Measurements from ENCODE around the gene PPP3CA. TPM values are rescaled to one million over a fixed set of nuclear protein-coding genes. Genes with fewer than 3 reads are reported as not detected.

Gene PPP3CA
- total and polyA plus RNA-seq, 2 of the 8 experiments (the other 6 are each of a cell fraction or from before 2014, with no cell fraction given): 7.9 to 35.0 TPM

DNA sequence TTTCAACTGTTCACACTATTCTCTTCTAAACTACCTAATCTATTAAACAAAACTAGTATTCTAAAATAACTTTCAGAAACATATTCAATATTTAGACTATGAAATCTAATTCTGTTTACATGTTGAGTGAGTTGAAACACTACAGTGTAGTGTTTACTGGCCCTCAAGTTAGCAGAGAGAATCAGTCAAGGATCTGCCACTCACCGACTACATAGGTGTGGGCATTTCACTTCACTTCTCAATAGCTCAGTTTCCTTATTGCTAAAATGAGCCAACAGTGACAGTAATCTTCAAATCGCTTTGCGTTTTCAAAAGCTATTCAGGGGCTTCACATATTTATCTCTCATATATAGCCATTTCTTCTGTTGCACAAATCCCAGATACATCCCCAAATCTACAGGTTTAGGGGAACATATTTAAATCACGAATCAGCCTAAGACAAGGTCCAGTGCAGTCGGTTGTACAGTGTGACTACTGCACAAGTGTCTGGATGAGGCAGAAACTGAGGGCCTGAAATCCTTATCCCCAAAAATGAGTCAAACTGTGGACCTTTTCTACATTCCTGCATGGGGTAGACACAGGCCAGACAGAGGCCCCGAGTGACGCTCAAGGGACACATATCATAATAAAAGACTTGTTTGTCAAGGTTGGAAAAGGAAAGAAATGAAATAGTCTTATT lies 129.8 kb downstream of the PPP3CA start:
- H4K8ac ChIP-seq (ENCODE audit: extremely low read depth, insufficient read depth, low read length): no peak overlapping the region
- no peak overlapping the region for H3K27ac ChIP-seq (ENCODE audit: low read depth, low read length)
- H3K4me3 ChIP-seq (ENCODE audit: extremely low read depth in 1 of 4, insufficient read depth in 2 of 4, low read depth in 3 of 4, low read length in 4 of 4): no peak overlapping the region
- no peak for DNase-seq (ENCODE audit: low read depth in 1 of 2, low spot score in 2 of 2)
- H3K27me3 ChIP-seq (replicated peaks in 1 of 4; ENCODE audit: control insufficient read depth in 3 of 4, extremely low read depth in 1 of 4, insufficient read depth in 3 of 4, low read length in 3 of 4): no peaks in the 10 kb centered on the region
- H3K23ac ChIP-seq (ENCODE audit: insufficient read length): no peak overlapping the region
- no peak for FAIRE-seq
- H2BK20ac ChIP-seq (ENCODE audit: low read length): no peak overlapping the region
- H4K20me1 ChIP-seq (replicated peaks in 1 of 2; ENCODE audit: control insufficient read depth in 1 of 2, insufficient read depth in 2 of 2, low read length in 2 of 2): no peaks in the 10 kb centered on the region
- H3K36me3 ChIP-seq (ENCODE audit: control insufficient read depth in 2 of 4, insufficient read depth in 4 of 4, low read length in 3 of 4): no peaks in the 10 kb centered on the region
- peaks cover 0 to 3% (median 0%) of the 10 kb centered on the region in 4 experiments; a peak in 1 of 7 replicates for H3K4me1 ChIP-seq (replicated peaks in 1 of 4; ENCODE audit: control insufficient read depth in 3 of 4, insufficient read depth in 4 of 4, low read length in 3 of 4)
- H3K14ac ChIP-seq (ENCODE audit: insufficient read length): no peak overlapping the region
- peaks cover 0 to 54% of the 10 kb centered on the region in 2 experiments; a peak in 2 of 4 replicates for H3K79me2 ChIP-seq (ENCODE audit: control insufficient read depth in 1 of 2, insufficient read depth in 2 of 2, low read length in 2 of 2)
- ChIA-PET POLR2A (ENCODE audit: partially characterized antibody) (no interaction called here), CTCF (ENCODE audit: partially characterized antibody) (interaction anchor here (0.6 to 1.6 kb wide), 2 partner anchors 47 to 53 kb away, joined by 3 to 7 read pairs; no protein-coding TSS in a partner anchor)
- H3K56ac ChIP-seq (replicated peaks; ENCODE audit: insufficient read length, low read depth, low read length): no peak overlapping the region
- no peaks in the 10 kb centered on the region for H3K9me3 ChIP-seq (ENCODE audit: insufficient read depth in 2 of 2, low read depth in 1 of 2, low read length in 1 of 2)
- H2AFZ ChIP-seq (ENCODE audit: low read length): no peak overlapping the region
- no peak overlapping the region for H2BK5ac ChIP-seq (ENCODE audit: low read depth, low read length)
- no peak overlapping the region for H3K4ac ChIP-seq (replicated peaks; ENCODE audit: insufficient read length, low read depth, low read length)
- no peak overlapping the region for H2AK5ac ChIP-seq (ENCODE audit: low read depth, low read length)
- H4K91ac ChIP-seq (replicated peaks; ENCODE audit: insufficient read length, low read length): no peak overlapping the region
- H3K18ac ChIP-seq (ENCODE audit: extremely low read depth, low read length): no peak overlapping the region
- H3K23me2 ChIP-seq (ENCODE audit: low read depth, low read length): no peaks in the 10 kb centered on the region
- no peak overlapping the region; a peak in 1 of 7 replicates for H3K9ac ChIP-seq (replicated peaks in 1 of 4; ENCODE audit: extremely low read depth in 1 of 4, low read depth in 3 of 4, low read length in 3 of 4)
- 90% methylated on average over 7 of the region's 7 CpGs; no CpG with 5 or more reads in 1 of the 2 experiments for WGBS, 2 experiments (ENCODE audit: extremely low coverage in 1 of 2, insufficient coverage in 1 of 2, insufficient read length in 1 of 2, insufficient replicate concordance in 2 of 2, low coverage in 1 of 2, low lambda C conversion rate in 2 of 2, missing lambda C conversion rate in 1 of 2)
- H3K4me2 ChIP-seq (ENCODE audit: insufficient read depth in 1 of 2, low read depth in 2 of 2, low read length in 2 of 2): no peak overlapping the region
- H2BK120ac ChIP-seq (replicated peaks; ENCODE audit: low read depth, low read length): no peak overlapping the region
- no peaks in the 10 kb centered on the region for H3K79me1 ChIP-seq (ENCODE audit: low read depth, low read length)
- H2BK15ac ChIP-seq (ENCODE audit: low read length): no peak overlapping the region
- H2BK12ac ChIP-seq (ENCODE audit: low read depth, low read length): no peak overlapping the region
- H4K5ac ChIP-seq (ENCODE audit: insufficient read length, low read depth, low read length): no peak overlapping the region
- TF ChIP-seq, protein P1, sequence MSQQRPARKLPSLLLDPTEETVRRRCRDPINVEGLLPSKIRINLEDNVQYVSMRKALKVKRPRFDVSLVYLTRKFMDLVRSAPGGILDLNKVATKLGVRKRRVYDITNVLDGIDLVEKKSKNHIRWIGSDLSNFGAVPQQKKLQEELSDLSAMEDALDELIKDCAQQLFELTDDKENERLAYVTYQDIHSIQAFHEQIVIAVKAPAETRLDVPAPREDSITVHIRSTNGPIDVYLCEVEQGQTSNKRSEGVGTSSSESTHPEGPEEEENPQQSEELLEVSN (IDR thresholded peaks at IDR 0.05): no peak
- TF ChIP-seq CBX8 (IDR thresholded peaks at IDR 0.05; ENCODE audit: borderline replicate concordance, low read depth, low read length): no peak
- no peak for TF ChIP-seq POU5F1 (IDR thresholded peaks at IDR 0.05; ENCODE audit: low read depth, low read length)
- TF ChIP-seq NRF1 (IDR thresholded peaks at IDR 0.05; ENCODE audit: low read depth, low read length): no peak
- TF ChIP-seq RNF2 (IDR thresholded peaks at IDR 0.05; ENCODE audit: borderline replicate concordance, low read depth, low read length, missing control alignments, poor library complexity, severe bottlenecking): no peak
- TF ChIP-seq SIN3A (conservative IDR thresholded peaks at IDR 0.05 in 1 of 2, IDR thresholded peaks at IDR 0.05 in 1 of 2; ENCODE audit: low read depth in 1 of 2, low read length in 2 of 2): no peak
- no peak for TF ChIP-seq KDM4A (IDR thresholded peaks at IDR 0.05; ENCODE audit: low read depth, low read length, severe bottlenecking)
- no peak for TF ChIP-seq BACH1 (IDR thresholded peaks at IDR 0.05; ENCODE audit: low read length)
- no peak for TF ChIP-seq YY1 (IDR thresholded peaks at IDR 0.05; ENCODE audit: low read depth, low read length)
- no peak for TF ChIP-seq CREB1 (IDR thresholded peaks at IDR 0.05)

Measured in H1 (cell line).